PC-3 (cell line): Measurements from ENCODE around the gene SLC35D2. TPM values are rescaled to one million over a fixed set of nuclear protein-coding genes. Genes with fewer than 3 reads are reported as not detected.

Experiments used
- ATAC-seq: fragments of 200-7000 bp; cut with Tn5 transposase; 2 replicates; pipeline ENCODE4 v1.9.1; 2020; ENCODE audit warnings: mild to moderate bottlenecking, moderate library complexity
- BruUV-seq: library from RNA; stranded (reverse); fragments of 400-500 nt; replicated peaks from 2 replicates; lab custom pipeline; 2021; lab: Mats Ljungman, UMichigan
- CTCF ChIA-PET: fragments of 300-600 bp; sonication (Branson Sonifier 250); formaldehyde crosslinking; loops from one replicate; lab custom pipeline; 2022; ENCODE audit warnings: antibody characterized with exemption; lab: Charles Lee
- POLR2A ChIA-PET: fragments of 300-600 bp; sonication (Branson Sonifier 250); formaldehyde crosslinking; loops from one replicate; lab custom pipeline; 2022; ENCODE audit warnings: antibody characterized with exemption; ENCODE audit not compliant: unreplicated experiment; lab: Charles Lee
- DNase-seq: peaks from one replicate; pipeline ENCODE4 v3.0.0-alpha.2; 2015
- H2AFZ ChIP-seq: fragments of 300-600 bp; sonication (generic); 2 replicates; pipeline ENCODE4 v1.6.0; 2016; ENCODE audit warnings: antibody characterized with exemption, low read length
- H3F3A ChIP-seq: fragments of 300-600 bp; sonication (generic); one replicate; pipeline ENCODE4 v1.6.0; 2017; ENCODE audit warnings: antibody characterized with exemption, low read length, control low read depth, mild to moderate bottlenecking; ENCODE audit not compliant: unreplicated experiment
- H3K27ac ChIP-seq: fragments of 300-600 bp; sonication (generic); 2 replicates; pipeline ENCODE4 v1.5.1; 2016; ENCODE audit warnings: mild to moderate bottlenecking, low read length
- H3K27me3 ChIP-seq: fragments of 300-600 bp; sonication (generic); 2 replicates; pipeline ENCODE4 v1.6.1; 2016; ENCODE audit warnings: low read length, mixed read lengths
- H3K36me3 ChIP-seq: fragments of 300-600 bp; sonication (generic); 2 replicates; pipeline ENCODE4 v1.6.1; 2016; ENCODE audit warnings: low read depth, mixed run types, low read length, mixed read lengths
- H3K4me1 ChIP-seq: fragments of 300-600 bp; sonication (generic); 2 replicates; pipeline ENCODE4 v1.5.1; 2016; ENCODE audit warnings: low read length; ENCODE audit not compliant: insufficient read depth
- H3K4me2 ChIP-seq: fragments of 300-600 bp; sonication (generic); 2 replicates; pipeline ENCODE4 v1.6.0; 2016; ENCODE audit warnings: low read length
- H3K4me3 ChIP-seq: fragments of 300-600 bp; sonication (generic); 2 replicates; pipeline ENCODE4 v1.5.1; 2016; ENCODE audit warnings: mild to moderate bottlenecking, low read length, mixed read lengths
- H3K79me2 ChIP-seq: fragments of 300-600 bp; sonication (generic); 2 replicates; pipeline ENCODE4 v1.6.1; 2017; ENCODE audit warnings: low read length, mixed read lengths
- H3K9ac ChIP-seq: fragments of 300-600 bp; sonication (generic); 2 replicates; pipeline ENCODE4 v1.6.0; 2016; ENCODE audit warnings: mild to moderate bottlenecking, low read length
- H3K9me2 ChIP-seq: fragments of 300-600 bp; sonication (generic); replicated peaks from 2 replicates; pipeline ENCODE4 v1.6.1; 2016; ENCODE audit warnings: mixed run types, low read length, mixed read lengths
- H3K9me3 ChIP-seq: fragments of 300-600 bp; sonication (generic); 2 replicates; pipeline ENCODE4 v1.6.1; 2016; ENCODE audit warnings: low read length, mixed read lengths
- H4K20me1 ChIP-seq: fragments of 300-600 bp; sonication (generic); 2 replicates; pipeline ENCODE4 v1.6.1; 2016; ENCODE audit warnings: low read length, mixed read lengths
- EZH2 ChIP-seq: fragments of 300-600 bp; sonication (generic); IDR thresholded peaks from one replicate; pipeline ENCODE4 v1.6.1; 2017; ENCODE audit warnings: antibody characterized with exemption, mild to moderate bottlenecking, low read length; ENCODE audit not compliant: unreplicated experiment
- EZH2phosphoT487 ChIP-seq: fragments of 300-600 bp; sonication (generic); IDR thresholded peaks from 2 replicates; pipeline ENCODE4 v1.6.1; 2018; ENCODE audit warnings: mild to moderate bottlenecking, antibody characterized with exemption, low read length, borderline replicate concordance
- intact Hi-C: fragments of 100-400 bp; cut with micrococcal nuclease; formaldehyde crosslinking; loops from 2 replicates; pipeline ENCODE4 v1.9.0; 2023
- total RNA-seq: library from RNA; depleted of rRNA; stranded (reverse); fragments of >200 nt; gene quantifications from 2 replicates; pipeline ENCODE4 v1.2.3, GENCODE V29; 2014
- TF ChIP-seq, protein P1 (sequence below): fragments of 300-600 bp; sonication (generic); conservative IDR thresholded peaks from 2 replicates; pipeline ENCODE4 v1.5.1; 2017; ENCODE audit warnings: antibody characterized with exemption, low read depth, mild to moderate bottlenecking, low read length

The SLC35D2 gene
- total RNA-seq, 1 experiment from 2014 or later: 21.5 TPM

- DNase-seq (no peak), ATAC-seq (no peak)
- BruUV-seq: no TSS peak
- POLR2A ChIA-PET: no interaction called here
- no peaks in the 10 kb centered on the region for H3K9me2 ChIP-seq
- intact Hi-C loops: no loop called here
- no peak overlapping the region for H3K4me3 ChIP-seq
- H3K27me3 ChIP-seq: no peaks in the 10 kb centered on the region
- H3K36me3 ChIP-seq: peaks cover 5% of the 10 kb centered on the region
- no peak overlapping the region for H3K9ac ChIP-seq
- H3K4me1 ChIP-seq: no peaks in the 10 kb centered on the region
- H3F3A ChIP-seq: no peaks in the 10 kb centered on the region
- no peaks in the 10 kb centered on the region for H3K9me3 ChIP-seq
- H3K27ac ChIP-seq: no peak overlapping the region
- H3K79me2 ChIP-seq: peaks cover 58% of the 10 kb centered on the region
- H2AFZ ChIP-seq: no peak overlapping the region
- no peak overlapping the region for H3K4me2 ChIP-seq
- H4K20me1 ChIP-seq: peaks cover 5% of the 10 kb centered on the region; the same call in 1 of the 2 replicates
- CTCF ChIA-PET: no interaction called here
- TF ChIP-seq, protein P1, sequence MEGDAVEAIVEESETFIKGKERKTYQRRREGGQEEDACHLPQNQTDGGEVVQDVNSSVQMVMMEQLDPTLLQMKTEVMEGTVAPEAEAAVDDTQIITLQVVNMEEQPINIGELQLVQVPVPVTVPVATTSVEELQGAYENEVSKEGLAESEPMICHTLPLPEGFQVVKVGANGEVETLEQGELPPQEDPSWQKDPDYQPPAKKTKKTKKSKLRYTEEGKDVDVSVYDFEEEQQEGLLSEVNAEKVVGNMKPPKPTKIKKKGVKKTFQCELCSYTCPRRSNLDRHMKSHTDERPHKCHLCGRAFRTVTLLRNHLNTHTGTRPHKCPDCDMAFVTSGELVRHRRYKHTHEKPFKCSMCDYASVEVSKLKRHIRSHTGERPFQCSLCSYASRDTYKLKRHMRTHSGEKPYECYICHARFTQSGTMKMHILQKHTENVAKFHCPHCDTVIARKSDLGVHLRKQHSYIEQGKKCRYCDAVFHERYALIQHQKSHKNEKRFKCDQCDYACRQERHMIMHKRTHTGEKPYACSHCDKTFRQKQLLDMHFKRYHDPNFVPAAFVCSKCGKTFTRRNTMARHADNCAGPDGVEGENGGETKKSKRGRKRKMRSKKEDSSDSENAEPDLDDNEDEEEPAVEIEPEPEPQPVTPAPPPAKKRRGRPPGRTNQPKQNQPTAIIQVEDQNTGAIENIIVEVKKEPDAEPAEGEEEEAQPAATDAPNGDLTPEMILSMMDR: no peak
- TF ChIP-seq EZH2phosphoT487: no peak
Observed at GRCh38 chr9:96408409-96409280, 25.1 kb upstream of the SLC35D2 start.

GRCh38 chr9:96400132-96400910 is 16.8 kb upstream of the SLC35D2 start:
- TF ChIP-seq, protein P1: no peak
- TF ChIP-seq EZH2: no peak
- no peak for TF ChIP-seq EZH2phosphoT487
- H3K9ac ChIP-seq: no peak overlapping the region
- H3K36me3 ChIP-seq: peaks cover 5% of the 10 kb centered on the region; the same call in 1 of the 2 replicates
- ChIA-PET POLR2A (no interaction called here), CTCF (no interaction called here)
- intact Hi-C loops: no loop called here
- no peak overlapping the region for H3K4me2 ChIP-seq
- H2AFZ ChIP-seq: no peak overlapping the region
- DNase-seq: no peak
- no peak overlapping the region for H3K27ac ChIP-seq
- H3K4me1 ChIP-seq: no peaks in the 10 kb centered on the region
- no peak for ATAC-seq
- no peaks in the 10 kb centered on the region for H3K27me3 ChIP-seq
- no peak overlapping the region for H3K4me3 ChIP-seq
- no peaks in the 10 kb centered on the region for H3K9me3 ChIP-seq
- no peaks in the 10 kb centered on the region for H3K9me2 ChIP-seq
- H3F3A ChIP-seq: no peaks in the 10 kb centered on the region
- H4K20me1 ChIP-seq: no peaks in the 10 kb centered on the region
- BruUV-seq: no TSS peak
- peaks cover 43% of the 10 kb centered on the region for H3K79me2 ChIP-seq

- Histone ChIP-seq H3K79me2 (peaks cover 43% of the 10 kb centered on the region), H3F3A (no peaks in the 10 kb centered on the region), H3K27me3 (no peaks in the 10 kb centered on the region), H3K9ac (no peak overlapping the region), H3K27ac (no peak overlapping the region), H3K9me3 (no peaks in the 10 kb centered on the region), H3K4me1 (no peaks in the 10 kb centered on the region), H3K9me2 (no peaks in the 10 kb centered on the region), H3K4me2 (no peak overlapping the region), H4K20me1 (no peaks in the 10 kb centered on the region), H3K4me3 (no peak overlapping the region), H2AFZ (no peak overlapping the region), H3K36me3 (peaks cover 5% of the 10 kb centered on the region; the same call in 1 of the 2 replicates)
- ChIA-PET CTCF (no interaction called here), POLR2A (no interaction called here)
- ATAC-seq (no peak), DNase-seq (no peak)
- intact Hi-C loops: no loop called here
- TF ChIP-seq EZH2phosphoT487 (no peak), EZH2 (no peak)
- TF ChIP-seq, protein P1: no peak
- BruUV-seq: no TSS peak
Observed at GRCh38 chr9:96399325-96399633, 15.8 kb upstream of the SLC35D2 start.
